Measurements from ENCODE around the gene FBXL14.

Gene FBXL14

DNA sequence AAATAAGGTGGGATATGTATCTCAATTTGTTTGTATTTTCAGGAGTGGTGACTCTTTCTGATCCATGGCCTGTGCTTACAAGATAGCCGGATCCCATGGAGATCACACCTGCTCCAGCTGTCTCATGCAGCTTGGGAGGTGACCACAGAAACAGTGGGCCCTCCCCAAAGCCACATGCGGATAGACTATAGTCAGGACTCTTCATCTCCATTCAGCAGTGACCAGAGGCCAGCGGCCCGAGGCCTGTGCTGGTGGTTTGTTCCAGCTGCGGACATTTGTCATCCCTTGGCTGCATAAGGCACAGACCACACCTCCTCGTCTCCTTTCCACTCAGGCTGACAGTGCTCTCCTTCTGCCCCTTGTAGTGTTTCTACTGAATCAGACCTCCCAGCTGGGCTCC lies 20.0 kb upstream of the FBXL14 start:
- no peak overlapping the region for H3K4me3 ChIP-seq (ENCODE audit: low read depth, low read length)
- CTCF ChIA-PET, result interaction anchor here (2.0 to 3.3 kb wide), 2 partner anchors 16 to 20 kb away, joined by 7 to 16 read pairs; partner anchors contain the start of gene WNT5B
- no peak for DNase-seq (ENCODE audit: low read depth, low spot score)
- TF ChIP-seq, protein P1, sequence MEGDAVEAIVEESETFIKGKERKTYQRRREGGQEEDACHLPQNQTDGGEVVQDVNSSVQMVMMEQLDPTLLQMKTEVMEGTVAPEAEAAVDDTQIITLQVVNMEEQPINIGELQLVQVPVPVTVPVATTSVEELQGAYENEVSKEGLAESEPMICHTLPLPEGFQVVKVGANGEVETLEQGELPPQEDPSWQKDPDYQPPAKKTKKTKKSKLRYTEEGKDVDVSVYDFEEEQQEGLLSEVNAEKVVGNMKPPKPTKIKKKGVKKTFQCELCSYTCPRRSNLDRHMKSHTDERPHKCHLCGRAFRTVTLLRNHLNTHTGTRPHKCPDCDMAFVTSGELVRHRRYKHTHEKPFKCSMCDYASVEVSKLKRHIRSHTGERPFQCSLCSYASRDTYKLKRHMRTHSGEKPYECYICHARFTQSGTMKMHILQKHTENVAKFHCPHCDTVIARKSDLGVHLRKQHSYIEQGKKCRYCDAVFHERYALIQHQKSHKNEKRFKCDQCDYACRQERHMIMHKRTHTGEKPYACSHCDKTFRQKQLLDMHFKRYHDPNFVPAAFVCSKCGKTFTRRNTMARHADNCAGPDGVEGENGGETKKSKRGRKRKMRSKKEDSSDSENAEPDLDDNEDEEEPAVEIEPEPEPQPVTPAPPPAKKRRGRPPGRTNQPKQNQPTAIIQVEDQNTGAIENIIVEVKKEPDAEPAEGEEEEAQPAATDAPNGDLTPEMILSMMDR (IDR thresholded peaks at IDR 0.05; ENCODE audit: insufficient read depth, low read length, missing control alignments), result no peak
- POLR2A ChIA-PET, result no interaction called here

DNA sequence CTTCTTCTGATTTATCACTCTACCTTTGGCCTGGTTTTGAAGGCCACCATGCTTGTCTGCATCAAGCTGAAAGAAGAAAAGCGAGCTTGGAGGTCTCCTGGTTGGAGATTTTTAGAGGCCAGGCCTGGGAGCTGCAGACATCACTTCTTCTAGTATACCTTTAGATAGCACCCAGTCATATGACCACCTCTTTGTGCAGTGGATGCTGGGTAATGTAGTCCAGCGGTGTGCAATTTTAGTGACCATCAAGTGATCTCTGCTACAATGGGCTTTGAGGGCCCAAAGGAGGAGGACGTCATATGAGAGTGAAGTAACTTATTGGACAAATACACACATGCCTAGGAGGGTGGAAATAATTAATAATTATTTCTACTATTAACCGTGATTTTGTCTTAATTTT lies 19.5 kb upstream of the FBXL14 start:
- POLR2A ChIA-PET, result no interaction called here
- CTCF ChIA-PET, result interaction anchor here (2.0 to 3.3 kb wide), 3 partner anchors 16 to 177 kb away, joined by 5 to 16 read pairs (median 7); partner anchors contain the start of gene WNT5B
- no peak for DNase-seq (ENCODE audit: low read depth, low spot score)
- H3K4me3 ChIP-seq (ENCODE audit: low read depth, low read length), result no peak overlapping the region
- TF ChIP-seq, protein P1 (IDR thresholded peaks at IDR 0.05; ENCODE audit: insufficient read depth, low read length, missing control alignments), result no peak

DNA sequence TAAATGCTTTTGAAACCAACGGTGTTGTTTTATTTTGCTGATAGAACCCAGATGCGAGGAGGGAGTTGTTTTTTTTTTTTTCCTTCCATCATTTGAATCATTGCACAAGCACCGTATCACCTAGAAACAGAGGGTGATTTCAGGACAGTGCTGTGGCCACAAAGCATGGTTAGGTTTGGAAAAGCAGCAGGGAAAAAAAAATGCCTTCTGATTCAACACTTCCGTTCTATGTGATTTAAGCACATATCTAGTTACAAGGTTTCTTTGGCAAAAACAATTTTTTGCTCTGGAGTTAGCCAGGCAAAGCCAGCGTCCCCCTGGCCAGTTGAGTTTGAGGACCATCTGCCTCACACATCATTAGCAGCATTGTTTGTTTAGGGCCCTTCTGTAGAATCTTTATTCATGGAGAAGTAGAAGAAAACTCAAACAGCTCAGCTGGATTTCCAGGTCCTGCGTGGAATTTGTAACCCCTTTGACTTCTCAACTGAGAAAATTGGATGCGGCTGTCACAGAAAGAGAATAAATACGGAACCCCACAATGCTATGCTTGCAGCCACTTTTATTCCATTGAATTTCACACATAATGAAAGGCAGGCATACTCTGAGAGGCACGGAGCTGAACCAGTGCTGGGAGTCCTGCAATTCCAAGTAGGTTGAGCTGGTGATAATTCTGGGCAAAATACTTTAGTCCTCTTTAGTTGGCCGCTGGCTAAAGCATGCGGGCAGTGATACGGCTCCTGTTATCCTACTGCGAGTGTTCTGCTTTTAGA lies 17.6 kb upstream of the FBXL14 start:
- TF ChIP-seq, protein P1 (IDR thresholded peaks at IDR 0.05; ENCODE audit: insufficient read depth, low read length, missing control alignments), result no peak
- DNase-seq (ENCODE audit: low read depth, low spot score), result peak; percentile 69
- H3K4me3 ChIP-seq (ENCODE audit: low read depth, low read length), result peak overlapping the region; percentile 46
- POLR2A ChIA-PET, result no interaction called here
- CTCF ChIA-PET, result interaction anchor here (0.6 to 3.3 kb wide), 6 partner anchors 9 to 494 kb away, joined by 3 to 16 read pairs (median 6); no protein-coding TSS in a partner anchor

DNA sequence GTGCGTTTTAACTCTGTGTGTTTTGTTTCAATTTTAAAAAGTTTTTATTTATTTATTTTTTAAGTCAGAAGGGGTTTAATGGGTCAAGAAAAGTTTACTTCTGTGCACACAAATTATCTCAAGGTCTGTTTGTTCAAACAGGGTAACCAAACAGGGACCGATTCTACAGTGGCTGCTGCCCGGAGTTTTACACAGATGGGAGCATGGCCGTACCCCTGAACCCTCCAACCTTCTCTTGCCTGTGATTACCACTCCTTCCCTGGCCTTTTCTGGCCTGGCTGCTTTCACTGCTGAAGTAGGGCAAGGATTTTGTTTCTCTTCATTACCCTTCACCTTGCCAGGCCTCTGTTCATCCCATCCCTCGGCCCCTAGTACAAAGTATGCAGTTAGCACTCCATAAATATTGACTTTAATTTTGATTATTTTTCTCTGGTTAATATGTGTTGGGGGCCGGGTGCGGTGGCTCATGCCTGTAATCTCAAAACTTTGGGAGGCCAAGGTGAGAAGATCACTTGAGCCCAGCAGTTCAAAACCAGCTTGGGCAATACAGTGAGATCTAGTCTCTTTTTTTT lies 15.8 kb upstream of the FBXL14 start:
- ChIA-PET CTCF (no interaction called here), POLR2A (no interaction called here)
- no peak overlapping the region for H3K4me3 ChIP-seq (ENCODE audit: low read depth, low read length)
- no peak for DNase-seq (ENCODE audit: low read depth, low spot score)
- TF ChIP-seq, protein P1 (IDR thresholded peaks at IDR 0.05; ENCODE audit: insufficient read depth, low read length, missing control alignments), result no peak

DNA sequence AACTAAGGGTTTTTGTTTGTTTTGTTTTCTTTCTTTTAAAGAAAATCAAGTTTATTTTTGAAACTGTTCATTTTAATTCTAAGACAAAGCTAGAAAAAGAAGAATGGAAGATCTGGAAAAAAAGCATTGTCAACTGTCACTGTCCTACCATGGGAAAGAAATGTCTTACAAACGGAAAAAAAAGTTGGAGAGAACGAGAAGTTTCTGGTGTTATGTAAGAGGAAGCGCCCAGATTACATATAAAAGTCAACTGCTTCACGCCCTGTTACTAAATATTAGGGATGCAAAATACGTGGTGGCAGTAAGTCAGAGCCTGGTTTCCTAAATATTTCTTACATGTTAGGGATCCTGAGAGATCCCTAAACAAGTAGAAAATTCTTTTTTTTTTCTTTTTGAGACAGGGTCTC lies 14.3 kb upstream of the FBXL14 start:
- ChIA-PET CTCF (interaction anchor here (1.0 to 1.5 kb wide), 2 partner anchors 9 to 21 kb away, joined by 3 to 4 read pairs; partner anchors contain the start of gene WNT5B), POLR2A (no interaction called here)
- no peak overlapping the region for H3K4me3 ChIP-seq (ENCODE audit: low read depth, low read length)
- TF ChIP-seq, protein P1 (IDR thresholded peaks at IDR 0.05; ENCODE audit: insufficient read depth, low read length, missing control alignments), result no peak
- no peak for DNase-seq (ENCODE audit: low read depth, low spot score)

Measured in AG04449 (cell line).